ENCODE data around the gene THSD7A.

The THSD7A gene

GRCh38 chr7:11784769-11785536 is 47.0 kb downstream of the THSD7A start:
- no peak for TF ChIP-seq CTCF (conservative IDR thresholded peaks at IDR 0.05; ENCODE audit: control insufficient read depth, insufficient read depth, low read depth, low read length)
- DNase-seq (ENCODE audit: low read depth): no peak
- no peak overlapping the region for H3K4me3 ChIP-seq (ENCODE audit: control insufficient read depth, low read depth, low read length)

GRCh38 chr7:11779864-11780674 is 51.9 kb downstream of the THSD7A start:
- no peak for TF ChIP-seq CTCF (conservative IDR thresholded peaks at IDR 0.05; ENCODE audit: control insufficient read depth, insufficient read depth, low read depth, low read length)
- DNase-seq (ENCODE audit: low read depth): no peak
- H3K4me3 ChIP-seq (ENCODE audit: control insufficient read depth, low read depth, low read length): no peak overlapping the region

GRCh38 chr7:11776039-11776438 is 56.0 kb downstream of the THSD7A start:
- no peak overlapping the region for H3K4me3 ChIP-seq (ENCODE audit: control insufficient read depth, low read depth, low read length)
- no peak for TF ChIP-seq CTCF (conservative IDR thresholded peaks at IDR 0.05; ENCODE audit: control insufficient read depth, insufficient read depth, low read depth, low read length)
- DNase-seq (ENCODE audit: low read depth): no peak

GRCh38 chr7:11775401-11775800 is 56.6 kb downstream of the THSD7A start:
- no peak for DNase-seq (ENCODE audit: low read depth)
- no peak for TF ChIP-seq CTCF (conservative IDR thresholded peaks at IDR 0.05; ENCODE audit: control insufficient read depth, insufficient read depth, low read depth, low read length)
- H3K4me3 ChIP-seq (ENCODE audit: control insufficient read depth, low read depth, low read length): no peak overlapping the region

GRCh38 chr7:11768263-11768662 is 63.7 kb downstream of the THSD7A start:
- TF ChIP-seq CTCF (conservative IDR thresholded peaks at IDR 0.05; ENCODE audit: control insufficient read depth, insufficient read depth, low read depth, low read length): no peak
- DNase-seq (ENCODE audit: low read depth): no peak
- H3K4me3 ChIP-seq (ENCODE audit: control insufficient read depth, low read depth, low read length): no peak overlapping the region

GRCh38 chr7:11767148-11767547 is 64.8 kb downstream of the THSD7A start:
- no peak for TF ChIP-seq CTCF (conservative IDR thresholded peaks at IDR 0.05; ENCODE audit: control insufficient read depth, insufficient read depth, low read depth, low read length)
- no peak overlapping the region for H3K4me3 ChIP-seq (ENCODE audit: control insufficient read depth, low read depth, low read length)
- no peak for DNase-seq (ENCODE audit: low read depth)

Measured in fibroblast of mammary gland (primary cell).